ENCODE data around the gene ADAR. TPM values are rescaled to one million over a fixed set of nuclear protein-coding genes. Genes with fewer than 3 reads are reported as not detected.
A peak's percentile ranks its signal among the peaks of the same experiment; 100 is the strongest.

ADAR gene
- total RNA-seq, 4 donors from 2014 or later, result 67.9 to 139 (median 100) TPM

DNA sequence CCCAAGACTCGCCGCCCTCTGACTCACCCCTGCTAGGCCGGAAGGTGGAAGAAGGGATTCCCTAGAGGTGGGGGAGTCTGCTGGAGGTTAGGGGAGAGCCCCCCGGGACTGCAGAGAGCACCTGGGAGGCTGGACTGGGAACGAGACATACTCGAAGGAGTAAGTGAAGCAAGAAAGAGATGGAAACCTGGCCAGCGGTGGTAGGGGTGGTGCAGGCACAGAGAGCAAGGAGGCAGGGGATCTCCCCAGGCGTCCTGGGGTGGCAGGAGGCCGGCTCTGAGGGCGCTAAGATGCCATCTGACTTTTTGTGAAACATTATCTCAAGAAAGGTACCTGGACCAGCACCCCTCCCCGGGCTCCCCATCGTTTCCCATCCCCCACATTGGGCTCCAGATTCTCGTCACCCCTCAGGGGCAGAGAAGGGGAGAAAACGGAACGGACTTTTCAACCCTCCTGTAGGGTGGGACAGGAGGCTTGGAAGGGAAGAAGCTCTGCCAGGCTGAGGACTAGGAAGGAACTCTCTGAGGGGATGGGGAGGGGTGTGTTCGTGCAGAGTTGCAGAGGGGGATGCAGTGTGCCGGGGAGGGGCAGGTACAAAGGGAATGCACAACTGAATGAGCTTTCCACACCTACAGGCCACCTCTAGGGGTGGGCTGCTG, 39.7 kb downstream of the ADAR start:
- ATAC-seq (ENCODE audit: low FRiP score) (no peak), DNase-seq (ENCODE audit: low spot score) (no peak)
- TF ChIP-seq, protein P1, sequence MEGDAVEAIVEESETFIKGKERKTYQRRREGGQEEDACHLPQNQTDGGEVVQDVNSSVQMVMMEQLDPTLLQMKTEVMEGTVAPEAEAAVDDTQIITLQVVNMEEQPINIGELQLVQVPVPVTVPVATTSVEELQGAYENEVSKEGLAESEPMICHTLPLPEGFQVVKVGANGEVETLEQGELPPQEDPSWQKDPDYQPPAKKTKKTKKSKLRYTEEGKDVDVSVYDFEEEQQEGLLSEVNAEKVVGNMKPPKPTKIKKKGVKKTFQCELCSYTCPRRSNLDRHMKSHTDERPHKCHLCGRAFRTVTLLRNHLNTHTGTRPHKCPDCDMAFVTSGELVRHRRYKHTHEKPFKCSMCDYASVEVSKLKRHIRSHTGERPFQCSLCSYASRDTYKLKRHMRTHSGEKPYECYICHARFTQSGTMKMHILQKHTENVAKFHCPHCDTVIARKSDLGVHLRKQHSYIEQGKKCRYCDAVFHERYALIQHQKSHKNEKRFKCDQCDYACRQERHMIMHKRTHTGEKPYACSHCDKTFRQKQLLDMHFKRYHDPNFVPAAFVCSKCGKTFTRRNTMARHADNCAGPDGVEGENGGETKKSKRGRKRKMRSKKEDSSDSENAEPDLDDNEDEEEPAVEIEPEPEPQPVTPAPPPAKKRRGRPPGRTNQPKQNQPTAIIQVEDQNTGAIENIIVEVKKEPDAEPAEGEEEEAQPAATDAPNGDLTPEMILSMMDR (IDR thresholded peaks at IDR 0.05), result no peak

GRCh38 chr1:154567386-154568156, 40.4 kb downstream of the ADAR start, which contains the start of gene CHRNB2:
CHRNB2 (plus strand) TSS chr1:154567778; CDS start chr1:154568045, 267 bp downstream.
- DNase-seq (ENCODE audit: low spot score), result no peak
- TF ChIP-seq, protein P1 (IDR thresholded peaks at IDR 0.05), result no peak
- peak; percentile 88 for ATAC-seq (ENCODE audit: low FRiP score)

- DNase-seq (ENCODE audit: low spot score) (no peak), ATAC-seq (ENCODE audit: low FRiP score) (no peak)
- TF ChIP-seq, protein P1 (IDR thresholded peaks at IDR 0.05), result no peak
These were observed 42.1 kb downstream of the ADAR start for GRCh38 chr1:154565876-154566275.

- DNase-seq (ENCODE audit: low spot score) (peak; percentile 49), ATAC-seq (ENCODE audit: low FRiP score) (peak; percentile 69)
- TF ChIP-seq, protein P1 (IDR thresholded peaks at IDR 0.05), result peak in 2 of 3 donors; percentile 73 to 81
These were observed 48.4 kb downstream of the ADAR start for GRCh38 chr1:154559466-154560044.

GRCh38 chr1:154558720-154559465, 49.1 kb downstream of the ADAR start:
- TF ChIP-seq, protein P1 (IDR thresholded peaks at IDR 0.05), result no peak
- ATAC-seq (ENCODE audit: low FRiP score), result peak; percentile 95
- DNase-seq (ENCODE audit: low spot score), result peak; percentile 96

DNA sequence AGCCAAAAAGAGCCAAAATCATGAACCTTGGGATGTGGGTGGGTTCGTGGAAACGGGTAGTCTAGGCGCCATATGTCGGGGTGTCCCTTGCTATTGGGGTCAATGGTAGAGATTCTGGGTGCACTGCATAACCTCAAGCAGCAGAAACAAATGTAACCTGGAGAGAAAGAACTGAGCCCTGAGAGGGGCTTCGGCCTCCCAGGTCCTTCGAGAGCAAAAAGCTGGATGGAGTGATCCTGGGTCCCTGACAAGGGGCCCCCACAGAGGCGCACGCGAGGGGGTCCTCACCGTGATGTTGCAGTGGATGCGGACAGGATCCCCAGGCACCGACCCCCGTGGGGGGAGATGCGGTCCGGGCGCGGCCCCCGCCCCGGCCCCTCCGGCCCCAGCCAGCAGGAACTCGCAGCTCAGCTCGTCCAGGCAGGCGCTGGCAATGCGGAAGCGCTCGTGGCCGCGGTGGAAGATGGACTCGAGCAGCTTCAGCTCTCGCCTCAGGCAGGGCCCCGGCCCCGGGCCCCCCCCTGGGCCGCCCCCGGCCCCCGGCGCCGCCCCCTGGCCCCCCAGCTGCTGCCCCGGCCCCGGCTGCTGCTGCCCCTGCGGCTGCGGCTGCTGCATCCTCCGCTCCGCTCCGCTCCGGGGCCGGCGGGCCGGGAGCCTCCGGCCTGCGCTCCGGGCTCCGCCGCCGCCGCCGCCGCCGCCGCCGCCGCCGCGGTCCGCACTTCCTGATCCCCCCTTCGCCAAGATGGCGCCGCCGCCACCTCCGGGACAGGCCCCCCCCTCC, 49.9 kb downstream of the ADAR start, which contains the start of gene UBE2Q1:
TSS of gene UBE2Q1 (minus strand) at position 724 of the 781 bp plus-strand sequence. CDS start at position 615, 109 bp downstream.
- ATAC-seq (ENCODE audit: low FRiP score) (peak; percentile 12), DNase-seq (ENCODE audit: low spot score) (no peak)
- TF ChIP-seq, protein P1 (IDR thresholded peaks at IDR 0.05), result no peak

Measured in omental fat pad (tissue), 4 donors.